Epithelial cell of esophagus (primary cell): ENCODE results near the gene TBX5.

Source experiments
- DNase-seq: peaks from one replicate; pipeline ENCODE4 v3.0.0; 2010; ENCODE audit warnings: low read depth
- H3K4me3 ChIP-seq: 2 replicates; pipeline ENCODE4 v1.5.1; 2011; ENCODE audit warnings: mild to moderate bottlenecking, low read length, control low read depth
- CTCF ChIP-seq: IDR thresholded peaks from 2 replicates; pipeline ENCODE4 v1.5.1; 2011; ENCODE audit warnings: low read depth, mild to moderate bottlenecking, low read length, control low read depth, inconsistent platforms; ENCODE audit not compliant: insufficient read depth; ENCODE audit errors: missing control alignments

TBX5 gene

GRCh38 chr12:114414866-114415524 lies 9.1 kb upstream of the TBX5 start:
- TF ChIP-seq CTCF, result no peak
- no peak overlapping the region for H3K4me3 ChIP-seq
- DNase-seq, result no peak

GRCh38 chr12:114414031-114414865 lies 8.3 kb upstream of the TBX5 start:
- DNase-seq, result no peak
- no peak overlapping the region for H3K4me3 ChIP-seq
- no peak for TF ChIP-seq CTCF

- no peak for TF ChIP-seq CTCF
- DNase-seq, result no peak
- H3K4me3 ChIP-seq, result no peak overlapping the region
Measured at GRCh38 chr12:114412825-114413749, 7.1 kb upstream of the TBX5 start.

- no peak for TF ChIP-seq CTCF
- DNase-seq, result no peak
- no peak overlapping the region for H3K4me3 ChIP-seq
Measured at GRCh38 chr12:114412307-114412706, 6.4 kb upstream of the TBX5 start.

- TF ChIP-seq CTCF, result no peak
- no peak overlapping the region for H3K4me3 ChIP-seq
- no peak for DNase-seq
Measured at GRCh38 chr12:114411071-114411837, 5.3 kb upstream of the TBX5 start.
